Activated T-cell treated with anti-CD3 and anti-CD28 coated beads, Interleukin-2, amount 50 U/mL, for 72 hours (primary cell): ENCODE data around the gene GPR137C. TPM values are rescaled to one million over a fixed set of nuclear protein-coding genes. Genes with fewer than 3 reads are reported as not detected.

Experiments
- ATAC-seq, 2 donors: fragments of 150-1000 bp; cut with Tn5 transposase; replicated peaks in 1 of 2; 2 replicates each; pipeline ENCODE4 v1.10.0; 2021; ENCODE audit warnings: moderate library complexity in 2 of 2, mild to moderate bottlenecking in 1 of 2
- DNase-seq, 2 donors: peaks; one replicate each; pipeline ENCODE4 v3.0.0; 2021 to 2022; ENCODE audit warnings: mixed read lengths in 1 of 2
- H3K27ac Mint-ChIP-seq: one replicate; pipeline ENCODE4 v1.8.0; 2022; ENCODE audit warnings: mild to moderate bottlenecking, moderate library complexity, mixed read lengths
- H3K27me3 Mint-ChIP-seq: one replicate; pipeline ENCODE4 v1.8.0; 2022; ENCODE audit warnings: low read depth, mixed read lengths
- H3K36me3 Mint-ChIP-seq, 2 donors: one replicate each; pipeline ENCODE4 v1.8.0; 2022; ENCODE audit warnings: mixed read lengths in 2 of 2, mild to moderate bottlenecking in 1 of 2; ENCODE audit not compliant: insufficient read depth in 2 of 2
- H3K4me1 Mint-ChIP-seq: one replicate; pipeline ENCODE4 v1.8.0; 2022; ENCODE audit warnings: low read depth, mixed read lengths
- H3K4me3 Mint-ChIP-seq, 2 donors: one replicate each; pipeline ENCODE4 v1.8.0; 2022; ENCODE audit warnings: mild to moderate bottlenecking in 2 of 2, mixed read lengths in 2 of 2, moderate library complexity in 2 of 2
- H3K9me3 Mint-ChIP-seq, 2 donors: one replicate each; pipeline ENCODE4 v1.8.0; 2022; ENCODE audit warnings: mixed read lengths in 2 of 2
- total RNA-seq, 2 donors: library from RNA; stranded (reverse); gene quantifications; one replicate each; pipeline ENCODE4 v1.2.3, GENCODE V29; 2022

Gene GPR137C
- total RNA-seq, 2 donors from 2014 or later, result 0.12 to 0.46 TPM

GRCh38 chr14:52596320-52596719 is 43.7 kb downstream of the GPR137C start:
- no peak for ATAC-seq
- Mint-ChIP-seq H3K4me1 (no peaks in the 10 kb centered on the region), H3K36me3 (peaks cover 5 to 16% of the 10 kb centered on the region in 2 donors), H3K4me3 (no peak overlapping the region), H3K27ac (no peak overlapping the region), H3K9me3 (peaks cover 8 to 12% of the 10 kb centered on the region in 2 donors), H3K27me3 (no peaks in the 10 kb centered on the region)
- DNase-seq, result no peak

GRCh38 chr14:52596861-52597260 is 44.2 kb downstream of the GPR137C start:
- no peaks in the 10 kb centered on the region for H3K4me1 Mint-ChIP-seq
- no peak overlapping the region for H3K4me3 Mint-ChIP-seq
- no peak overlapping the region for H3K27ac Mint-ChIP-seq
- H3K36me3 Mint-ChIP-seq, result peaks cover 5 to 16% of the 10 kb centered on the region in 2 donors
- DNase-seq, result no peak
- H3K9me3 Mint-ChIP-seq, result peaks cover 8 to 12% of the 10 kb centered on the region in 2 donors
- ATAC-seq, result no peak
- no peaks in the 10 kb centered on the region for H3K27me3 Mint-ChIP-seq

- ATAC-seq (no peak), DNase-seq (no peak)
- H3K9me3 Mint-ChIP-seq, result peaks cover 8% of the 10 kb centered on the region in 2 donors
- no peaks in the 10 kb centered on the region for H3K4me1 Mint-ChIP-seq
- H3K36me3 Mint-ChIP-seq, result peaks cover 5 to 14% of the 10 kb centered on the region in 2 donors
- H3K27me3 Mint-ChIP-seq, result no peaks in the 10 kb centered on the region
- no peak overlapping the region for H3K27ac Mint-ChIP-seq
- H3K4me3 Mint-ChIP-seq, result no peak overlapping the region
These were observed 45.9 kb downstream of the GPR137C start for GRCh38 chr14:52598568-52598967.

GRCh38 chr14:52599974-52600373 is 47.3 kb downstream of the GPR137C start:
- DNase-seq (no peak), ATAC-seq (no peak)
- Mint-ChIP-seq H3K4me1 (no peaks in the 10 kb centered on the region), H3K36me3 (peaks cover 5 to 9% of the 10 kb centered on the region in 2 donors), H3K27me3 (no peaks in the 10 kb centered on the region), H3K27ac (no peak overlapping the region), H3K9me3 (peaks cover 7 to 9% of the 10 kb centered on the region in 2 donors), H3K4me3 (no peak overlapping the region)

GRCh38 chr14:52602131-52602530 is 49.5 kb downstream of the GPR137C start:
- ATAC-seq (no peak), DNase-seq (no peak)
- no peaks in the 10 kb centered on the region for H3K4me1 Mint-ChIP-seq
- peaks cover 0 to 5% of the 10 kb centered on the region in 2 donors for H3K36me3 Mint-ChIP-seq
- H3K27me3 Mint-ChIP-seq, result no peaks in the 10 kb centered on the region
- no peak overlapping the region for H3K4me3 Mint-ChIP-seq
- H3K9me3 Mint-ChIP-seq, result peaks cover 4 to 5% of the 10 kb centered on the region in 2 donors
- H3K27ac Mint-ChIP-seq, result no peak overlapping the region

GRCh38 chr14:52607061-52607460 is 54.4 kb downstream of the GPR137C start:
- H3K9me3 Mint-ChIP-seq, result peaks cover 4 to 5% of the 10 kb centered on the region in 2 donors
- no peak overlapping the region for H3K27ac Mint-ChIP-seq
- no peaks in the 10 kb centered on the region for H3K4me1 Mint-ChIP-seq
- peaks cover 0 to 5% of the 10 kb centered on the region in 2 donors for H3K36me3 Mint-ChIP-seq
- ATAC-seq (no peak), DNase-seq (no peak)
- H3K4me3 Mint-ChIP-seq, result no peak overlapping the region
- H3K27me3 Mint-ChIP-seq, result no peaks in the 10 kb centered on the region

- Mint-ChIP-seq H3K9me3 (no peaks in the 10 kb centered on the region), H3K36me3 (peaks cover 0 to 5% of the 10 kb centered on the region in 2 donors)
These were observed 56.9 kb downstream of the GPR137C start for GRCh38 chr14:52609445-52610044.

GRCh38 chr14:52610187-52610586 is 57.6 kb downstream of the GPR137C start:
- H3K27me3 Mint-ChIP-seq, result no peaks in the 10 kb centered on the region

More at GRCh38 chr14:52609445-52610044, 56.9 kb downstream of the GPR137C start:
- Mint-ChIP-seq H3K27me3 (no peaks in the 10 kb centered on the region), H3K27ac (peak overlapping the region; percentile 71), H3K4me1 (no peaks in the 10 kb centered on the region), H3K4me3 (no peak overlapping the region)
- DNase-seq, result no peak
- no peak for ATAC-seq

GRCh38 chr14:52618602-52619001 is 66.0 kb downstream of the GPR137C start:
- H3K27ac Mint-ChIP-seq, result no peak overlapping the region
- no peaks in the 10 kb centered on the region for H3K36me3 Mint-ChIP-seq
- ATAC-seq (no peak), DNase-seq (no peak)
- H3K4me3 Mint-ChIP-seq, result no peak overlapping the region
- no peaks in the 10 kb centered on the region for H3K9me3 Mint-ChIP-seq
- H3K27me3 Mint-ChIP-seq, result no peaks in the 10 kb centered on the region
- no peaks in the 10 kb centered on the region for H3K4me1 Mint-ChIP-seq

More at GRCh38 chr14:52610187-52610586, 57.6 kb downstream of the GPR137C start:
- DNase-seq, result no peak
- peaks cover 0 to under 1% of the 10 kb centered on the region in 2 donors for H3K36me3 Mint-ChIP-seq
- no peaks in the 10 kb centered on the region for H3K4me1 Mint-ChIP-seq
- no peak for ATAC-seq
- peak overlapping the region; percentile 71 for H3K27ac Mint-ChIP-seq
- no peaks in the 10 kb centered on the region for H3K9me3 Mint-ChIP-seq
- H3K4me3 Mint-ChIP-seq, result no peak overlapping the region

- Mint-ChIP-seq H3K27me3 (no peaks in the 10 kb centered on the region), H3K27ac (no peak overlapping the region), H3K9me3 (no peaks in the 10 kb centered on the region), H3K36me3 (no peaks in the 10 kb centered on the region), H3K4me3 (no peak overlapping the region), H3K4me1 (no peaks in the 10 kb centered on the region)
- no peak for DNase-seq
- ATAC-seq, result no peak
These were observed 67.1 kb downstream of the GPR137C start for GRCh38 chr14:52619687-52620086.

- Mint-ChIP-seq H3K27ac (peak overlapping the region; percentile 66), H3K4me1 (peaks cover 15% of the 10 kb centered on the region), H3K36me3 (peaks cover 11 to 34% of the 10 kb centered on the region in 2 donors), H3K9me3 (peaks cover 4% of the 10 kb centered on the region in 2 donors), H3K27me3 (no peaks in the 10 kb centered on the region), H3K4me3 (peak overlapping the region in 1 of 2 donors; percentile 43)
- peak; percentile 60 to 64 for ATAC-seq
- DNase-seq, result peak; percentile 1 to 7
These were observed 87.5 kb downstream of the GPR137C start for GRCh38 chr14:52640137-52640536.

- no peak overlapping the region for H3K4me3 Mint-ChIP-seq
- H3K36me3 Mint-ChIP-seq, result peaks cover 13 to 45% of the 10 kb centered on the region in 2 donors
- H3K9me3 Mint-ChIP-seq, result peaks cover 4% of the 10 kb centered on the region in 2 donors
- DNase-seq (no peak), ATAC-seq (no peak)
- no peaks in the 10 kb centered on the region for H3K27me3 Mint-ChIP-seq
- H3K4me1 Mint-ChIP-seq, result peaks cover 15% of the 10 kb centered on the region
- no peak overlapping the region for H3K27ac Mint-ChIP-seq
These were observed 89.1 kb downstream of the GPR137C start for GRCh38 chr14:52641745-52642144.

GRCh38 chr14:52649511-52649910 is 96.9 kb downstream of the GPR137C start:
- DNase-seq (no peak), ATAC-seq (no peak)
- peak overlapping the region; percentile 13 for H3K27ac Mint-ChIP-seq
- H3K36me3 Mint-ChIP-seq, result peaks cover 4 to 27% of the 10 kb centered on the region in 2 donors
- no peak overlapping the region for H3K4me3 Mint-ChIP-seq
- H3K4me1 Mint-ChIP-seq, result no peaks in the 10 kb centered on the region
- H3K27me3 Mint-ChIP-seq, result no peaks in the 10 kb centered on the region
- no peaks in the 10 kb centered on the region for H3K9me3 Mint-ChIP-seq

- Mint-ChIP-seq H3K4me3 (no peak overlapping the region), H3K36me3 (peaks cover 4 to 24% of the 10 kb centered on the region in 2 donors), H3K27me3 (no peaks in the 10 kb centered on the region), H3K27ac (no peak overlapping the region), H3K4me1 (no peaks in the 10 kb centered on the region), H3K9me3 (no peaks in the 10 kb centered on the region)
- DNase-seq (no peak), ATAC-seq (no peak)
These were observed 98.1 kb downstream of the GPR137C start for GRCh38 chr14:52650774-52651173.
